GM20431 (cell line): ENCODE results near the gene KCNK15.
"Not testable (repeated sequence)": the region's sequence is repeated elsewhere in the genome, so short reads cannot be mapped to it uniquely, and the experiment has no call there.

Experiments
- in situ Hi-C: fragments of 300-500 bp; cut with MseI, MboI; formaldehyde crosslinking; loops from one replicate; pipeline ENCODE4 v1.15.0; 2020; ENCODE audit warnings: low sequenced_read_pairs; ENCODE audit not compliant: unreplicated experiment

The KCNK15 gene

GRCh38 chr20:44745598-44746366 is at the start of gene KCNK15:
Gene KCNK15, plus strand, starts transcription at chr20:44745865. Its CDS starts 46 bp downstream, at chr20:44745911.
- in situ Hi-C loops = no loop called here

DNA sequence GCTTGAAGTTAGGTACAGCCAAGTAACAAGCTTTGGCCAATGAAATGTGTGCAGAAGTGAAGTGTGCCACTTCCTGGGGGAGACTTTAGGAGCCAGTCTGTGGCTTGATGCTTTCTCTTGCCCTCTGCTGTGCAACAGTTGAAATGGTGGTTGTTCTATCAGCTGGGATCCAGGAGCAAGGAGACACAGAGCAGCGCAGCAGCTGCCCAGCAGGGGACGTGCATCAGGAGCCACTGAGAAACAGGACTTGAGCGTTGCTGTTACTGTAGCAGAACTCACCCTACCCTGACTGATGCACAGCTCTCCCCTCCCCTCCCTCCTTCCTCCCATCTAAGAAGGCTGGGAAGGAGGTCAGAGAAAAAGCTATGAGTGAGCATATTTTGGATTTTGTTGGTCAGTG is 49.4 kb upstream of the KCNK15 start:
- in situ Hi-C loops = no loop called here

- in situ Hi-C loops = not testable (repeated sequence)
Observed at GRCh38 chr20:44697041-44697440, 48.6 kb upstream of the KCNK15 start.

GRCh38 chr20:44698351-44698750 is 47.3 kb upstream of the KCNK15 start:
- in situ Hi-C loops = no loop called here

GRCh38 chr20:44700306-44700705 is 45.4 kb upstream of the KCNK15 start:
- in situ Hi-C loops = no loop called here

- in situ Hi-C loops = no loop called here
Observed at GRCh38 chr20:44701118-44701857, 44.4 kb upstream of the KCNK15 start.

DNA sequence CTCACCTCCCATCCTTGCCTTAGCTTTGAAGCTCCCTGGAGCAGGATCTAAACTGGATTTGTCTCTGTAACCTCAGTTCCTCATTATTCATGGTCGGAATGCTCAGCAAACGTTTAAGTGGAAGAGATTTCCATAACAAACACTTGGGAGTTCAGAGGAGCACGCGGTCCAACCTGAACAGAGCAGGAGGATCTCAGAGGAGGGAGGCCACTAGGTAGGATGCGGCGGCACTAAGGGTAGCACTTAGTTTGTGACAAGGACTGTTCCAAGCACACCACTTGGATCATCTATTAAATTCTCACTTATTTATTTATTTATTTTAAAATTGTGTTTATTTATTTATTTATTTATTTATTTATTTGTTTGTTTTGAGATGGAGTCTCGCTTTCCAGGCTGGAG is 43.8 kb upstream of the KCNK15 start:
- in situ Hi-C loops = no loop called here

DNA sequence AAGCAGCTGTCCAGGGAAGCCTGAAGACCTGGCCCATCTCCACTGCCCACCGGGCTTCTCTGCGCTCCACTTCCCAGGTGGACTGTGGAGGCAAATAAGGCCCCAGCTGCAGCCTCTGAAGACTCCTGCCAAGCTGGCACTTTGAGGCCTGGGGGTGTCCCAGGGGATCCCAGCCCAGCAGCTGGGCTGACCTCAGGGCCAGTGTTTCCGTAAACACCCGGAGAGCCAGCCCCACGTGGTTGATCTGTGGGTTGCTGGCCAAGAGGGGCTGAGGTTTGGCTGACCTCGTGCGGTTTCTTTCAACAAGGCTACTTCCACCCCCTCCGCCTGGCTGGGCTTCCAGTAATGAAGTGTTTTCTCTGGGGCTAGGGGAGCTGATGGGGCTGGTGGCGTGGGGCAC is 42.9 kb upstream of the KCNK15 start:
- in situ Hi-C loops = no loop called here

- in situ Hi-C loops = no loop called here
Observed at GRCh38 chr20:44703183-44703925, 42.3 kb upstream of the KCNK15 start.

DNA sequence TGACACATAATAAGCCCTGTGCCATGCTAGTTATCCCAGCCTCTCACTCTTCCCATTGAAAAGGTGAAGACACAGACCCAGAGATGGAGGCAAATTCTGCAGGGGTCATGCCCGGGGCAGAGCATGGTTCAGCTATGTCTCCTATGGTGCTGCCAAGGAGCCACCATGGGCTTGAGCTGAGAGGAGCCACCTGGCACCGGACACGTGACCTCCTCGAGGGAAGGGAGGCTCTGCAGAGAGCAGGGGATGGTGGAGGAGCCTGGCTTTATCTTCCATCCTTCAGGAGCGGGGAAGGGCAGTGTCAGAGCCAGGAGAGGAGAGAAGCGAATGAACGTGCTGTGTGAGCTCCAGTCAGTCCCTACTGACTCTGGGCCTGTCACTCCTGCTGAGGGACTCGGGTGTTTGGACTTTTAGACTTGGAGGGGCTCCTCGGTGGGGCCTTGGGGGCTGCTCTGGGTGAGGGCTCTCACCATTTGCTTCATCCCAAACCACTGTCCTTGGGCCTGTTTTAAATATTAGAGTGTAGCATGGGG is 41.6 kb upstream of the KCNK15 start:
- in situ Hi-C loops = no loop called here

GRCh38 chr20:44704551-44704971 is 41.1 kb upstream of the KCNK15 start:
- in situ Hi-C loops = no loop called here

GRCh38 chr20:44705364-44706094 is 40.1 kb upstream of the KCNK15 start:
- in situ Hi-C loops = no loop called here

DNA sequence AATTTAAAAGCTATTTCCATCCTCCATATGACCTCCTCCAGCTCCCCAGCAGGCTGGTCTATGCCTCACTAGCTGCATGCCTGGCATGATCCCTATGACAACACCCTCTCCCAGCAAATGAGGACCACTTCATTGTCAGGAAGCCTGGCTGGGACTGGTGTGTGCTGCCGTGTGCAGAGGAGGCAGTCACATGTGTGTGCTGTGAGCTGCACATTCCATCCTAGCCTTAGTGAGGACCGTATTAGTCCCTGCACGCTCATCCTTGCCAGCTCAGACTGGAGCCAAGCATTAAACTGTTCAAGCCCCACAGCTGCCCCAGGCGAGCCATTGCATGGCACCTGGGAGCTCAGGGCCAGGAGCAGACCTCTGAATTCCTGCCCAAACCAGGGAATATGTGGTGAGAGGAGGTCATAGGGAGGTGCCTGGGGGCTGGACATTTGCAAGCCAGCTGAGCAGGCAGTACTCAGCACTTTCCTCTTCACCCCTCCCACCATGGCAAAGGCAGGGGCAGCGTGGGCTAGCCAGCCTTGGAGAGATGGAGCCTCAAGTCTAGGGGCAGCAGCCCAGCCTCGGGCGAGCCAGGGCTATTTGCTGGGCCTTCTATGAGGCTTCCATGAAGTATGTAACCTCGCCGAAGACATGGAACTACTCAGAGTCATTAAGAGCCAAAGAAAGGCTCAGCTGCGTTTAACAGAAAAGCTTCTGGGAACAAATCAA is 39.2 kb upstream of the KCNK15 start:
- in situ Hi-C loops = no loop called here

GRCh38 chr20:44707018-44707579 is 38.6 kb upstream of the KCNK15 start:
- in situ Hi-C loops = no loop called here

- in situ Hi-C loops = no loop called here
Observed at GRCh38 chr20:44709380-44709779, 36.3 kb upstream of the KCNK15 start.

DNA sequence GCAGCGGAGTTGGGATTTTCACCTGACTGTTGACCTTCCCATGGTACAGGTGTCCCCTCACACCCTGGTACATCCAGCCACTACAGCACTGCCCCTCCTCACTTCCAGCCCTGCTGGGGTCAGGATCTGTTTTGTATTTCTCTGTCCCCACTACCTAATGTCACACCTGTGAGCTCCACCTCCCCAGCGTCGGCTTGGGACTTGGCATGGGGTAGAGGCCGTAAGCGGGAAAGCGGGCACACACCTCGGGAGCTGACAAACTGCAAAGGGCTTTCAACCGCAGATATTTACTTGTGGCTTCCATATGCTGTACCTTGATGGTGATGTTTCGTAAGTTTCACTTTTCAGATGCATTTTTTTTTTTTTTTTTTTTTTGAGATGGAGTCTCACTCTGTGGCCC is 35.9 kb upstream of the KCNK15 start:
- in situ Hi-C loops = no loop called here

- in situ Hi-C loops = no loop called here
Observed at GRCh38 chr20:44711237-44711636, 34.4 kb upstream of the KCNK15 start.

GRCh38 chr20:44714102-44714700 is 31.5 kb upstream of the KCNK15 start:
- in situ Hi-C loops = no loop called here
